HFF-Myc (cell line): Measurements from ENCODE around the gene SEZ6.
A peak's percentile ranks its signal among the peaks of the same experiment; 100 is the strongest.

Experiments used
- DNase-seq: peaks from one replicate; pipeline ENCODE4 v3.0.0-alpha.2; 2011; ENCODE audit warnings: low read depth; ENCODE audit errors: extremely low read depth
- H3K4me3 ChIP-seq: replicated peaks from 2 replicates; pipeline ENCODE4 v1.5.1; 2011; ENCODE audit warnings: low read depth, mild to moderate bottlenecking, control low read depth, low read length
- TF ChIP-seq, protein P1 (sequence below): IDR thresholded peaks from 2 replicates; pipeline ENCODE4 v1.5.1; 2012; ENCODE audit warnings: mild to moderate bottlenecking, low read depth, low read length, control low read depth; ENCODE audit errors: missing control alignments

SEZ6 gene

DNA sequence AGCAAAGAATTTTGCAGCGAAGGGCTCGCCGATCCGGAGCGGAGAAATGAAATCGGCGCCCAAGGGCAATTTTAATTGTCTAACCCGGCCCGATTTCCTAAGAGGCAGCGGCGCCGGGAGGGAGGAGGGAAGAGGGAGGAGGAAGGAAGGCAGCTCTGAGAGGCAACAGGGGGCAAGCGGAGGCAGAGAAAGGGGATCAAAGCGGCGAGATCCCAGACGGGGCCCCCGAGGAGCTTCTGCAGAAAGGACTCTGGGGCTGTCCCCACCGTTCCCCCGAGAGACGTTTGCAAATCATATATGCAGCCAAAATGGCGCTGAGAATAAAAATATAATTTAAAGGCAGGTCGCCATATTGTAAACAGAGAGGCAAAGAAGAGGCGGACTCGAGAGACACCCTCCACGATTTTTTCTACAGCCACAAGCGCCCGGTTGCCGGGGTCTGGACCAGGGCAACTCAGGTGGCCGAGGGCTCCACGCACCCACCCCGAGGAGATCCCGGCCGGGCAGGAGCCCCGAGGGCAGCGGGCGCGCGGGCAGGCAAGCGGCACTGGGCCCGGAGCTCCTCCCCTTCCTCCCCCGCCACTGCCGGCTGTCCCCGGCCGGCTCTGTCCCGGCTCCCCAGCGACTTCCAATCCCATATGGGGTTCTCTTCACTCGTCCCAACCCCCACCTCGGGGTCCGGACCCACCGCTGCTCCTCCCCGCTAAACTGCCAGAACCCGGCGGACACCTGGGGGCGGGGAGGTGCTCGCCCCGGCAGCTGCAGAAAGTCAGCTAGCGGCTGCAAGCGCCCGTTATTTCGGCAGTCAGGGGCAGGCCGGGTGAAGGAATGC lies 56.4 kb downstream of the SEZ6 start:
- DNase-seq, result no peak
- TF ChIP-seq, protein P1, sequence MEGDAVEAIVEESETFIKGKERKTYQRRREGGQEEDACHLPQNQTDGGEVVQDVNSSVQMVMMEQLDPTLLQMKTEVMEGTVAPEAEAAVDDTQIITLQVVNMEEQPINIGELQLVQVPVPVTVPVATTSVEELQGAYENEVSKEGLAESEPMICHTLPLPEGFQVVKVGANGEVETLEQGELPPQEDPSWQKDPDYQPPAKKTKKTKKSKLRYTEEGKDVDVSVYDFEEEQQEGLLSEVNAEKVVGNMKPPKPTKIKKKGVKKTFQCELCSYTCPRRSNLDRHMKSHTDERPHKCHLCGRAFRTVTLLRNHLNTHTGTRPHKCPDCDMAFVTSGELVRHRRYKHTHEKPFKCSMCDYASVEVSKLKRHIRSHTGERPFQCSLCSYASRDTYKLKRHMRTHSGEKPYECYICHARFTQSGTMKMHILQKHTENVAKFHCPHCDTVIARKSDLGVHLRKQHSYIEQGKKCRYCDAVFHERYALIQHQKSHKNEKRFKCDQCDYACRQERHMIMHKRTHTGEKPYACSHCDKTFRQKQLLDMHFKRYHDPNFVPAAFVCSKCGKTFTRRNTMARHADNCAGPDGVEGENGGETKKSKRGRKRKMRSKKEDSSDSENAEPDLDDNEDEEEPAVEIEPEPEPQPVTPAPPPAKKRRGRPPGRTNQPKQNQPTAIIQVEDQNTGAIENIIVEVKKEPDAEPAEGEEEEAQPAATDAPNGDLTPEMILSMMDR, result no peak
- H3K4me3 ChIP-seq, result peak overlapping the region; percentile 86

DNA sequence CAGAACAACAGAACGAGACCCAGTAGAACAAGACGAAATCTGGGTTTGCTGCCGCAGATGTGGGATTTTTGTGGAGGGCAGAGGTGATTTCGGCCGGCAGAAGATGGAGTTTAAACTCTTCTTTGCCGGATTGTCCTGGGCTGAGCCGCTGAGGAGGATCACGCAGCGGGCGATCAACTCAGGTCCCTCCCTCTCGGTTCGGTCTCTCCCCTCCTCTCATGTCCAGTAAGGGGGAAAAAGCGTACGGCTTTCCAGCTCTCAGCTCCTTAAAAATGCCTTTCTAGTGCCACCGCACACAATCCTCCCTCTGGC lies 57.0 kb downstream of the SEZ6 start:
- H3K4me3 ChIP-seq, result peak overlapping the region; percentile 86
- DNase-seq, result no peak
- TF ChIP-seq, protein P1, result no peak

DNA sequence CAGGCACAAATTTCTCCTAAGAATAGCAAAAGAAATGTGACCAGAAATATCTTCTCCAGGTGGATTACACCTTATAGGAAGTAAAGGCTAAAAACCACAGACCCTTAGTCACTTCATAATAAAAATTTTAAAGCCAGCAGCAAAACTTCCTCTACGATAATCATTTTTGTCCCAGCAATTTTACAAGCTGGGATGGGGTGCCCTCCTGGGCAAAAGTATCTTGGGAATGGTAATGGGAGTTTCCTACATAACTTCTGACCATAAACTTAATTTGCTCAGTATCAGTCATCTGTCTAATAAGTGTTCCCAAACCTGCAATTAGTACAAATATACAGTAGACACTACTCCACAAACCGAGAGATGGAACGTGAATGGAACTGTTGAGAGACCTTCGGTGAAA lies 57.5 kb downstream of the SEZ6 start:
- TF ChIP-seq, protein P1, result no peak
- H3K4me3 ChIP-seq, result peak overlapping the region; percentile 86
- no peak for DNase-seq

DNA sequence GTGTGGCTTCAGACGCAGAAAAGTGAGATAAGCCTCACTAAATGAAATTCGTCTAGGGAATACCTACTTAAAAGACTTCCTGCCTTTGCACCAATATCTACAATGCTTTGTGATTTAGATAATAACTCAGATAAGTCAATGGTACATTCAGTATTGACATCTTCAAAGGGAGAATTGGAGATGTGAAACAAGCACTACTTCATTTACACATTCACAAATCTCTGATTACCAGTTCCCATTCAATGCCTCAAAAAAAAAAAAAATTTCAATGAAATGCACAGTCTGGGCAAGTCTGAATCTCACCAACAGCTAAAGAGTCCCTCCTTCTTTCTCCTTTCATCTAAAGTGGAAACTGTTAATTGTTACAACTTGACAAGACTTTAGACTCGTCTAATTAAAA lies 58.2 kb downstream of the SEZ6 start:
- no peak for DNase-seq
- peak overlapping the region; percentile 86; the same call in 1 of the 2 replicates for H3K4me3 ChIP-seq
- TF ChIP-seq, protein P1, result no peak

DNA sequence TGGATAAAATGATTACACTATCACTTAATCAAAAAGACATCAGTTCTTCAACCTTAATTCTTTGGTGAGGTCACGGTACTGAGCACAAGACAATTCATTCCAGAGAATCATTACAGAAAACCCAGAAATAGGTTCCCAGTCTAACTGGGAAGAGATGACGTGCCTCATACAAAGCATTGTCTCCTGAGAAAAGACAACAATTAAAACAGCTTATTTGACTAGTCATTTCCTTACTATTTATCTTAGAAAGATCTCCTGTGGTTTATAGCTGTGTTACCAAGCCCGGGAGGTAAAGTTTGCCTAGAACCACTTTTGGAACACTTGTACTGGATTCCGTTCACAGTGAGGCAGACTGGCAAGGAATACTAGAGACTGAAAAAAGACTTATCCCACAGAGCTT lies 59.6 kb downstream of the SEZ6 start:
- no peak overlapping the region for H3K4me3 ChIP-seq
- no peak for DNase-seq
- TF ChIP-seq, protein P1, result no peak

DNA sequence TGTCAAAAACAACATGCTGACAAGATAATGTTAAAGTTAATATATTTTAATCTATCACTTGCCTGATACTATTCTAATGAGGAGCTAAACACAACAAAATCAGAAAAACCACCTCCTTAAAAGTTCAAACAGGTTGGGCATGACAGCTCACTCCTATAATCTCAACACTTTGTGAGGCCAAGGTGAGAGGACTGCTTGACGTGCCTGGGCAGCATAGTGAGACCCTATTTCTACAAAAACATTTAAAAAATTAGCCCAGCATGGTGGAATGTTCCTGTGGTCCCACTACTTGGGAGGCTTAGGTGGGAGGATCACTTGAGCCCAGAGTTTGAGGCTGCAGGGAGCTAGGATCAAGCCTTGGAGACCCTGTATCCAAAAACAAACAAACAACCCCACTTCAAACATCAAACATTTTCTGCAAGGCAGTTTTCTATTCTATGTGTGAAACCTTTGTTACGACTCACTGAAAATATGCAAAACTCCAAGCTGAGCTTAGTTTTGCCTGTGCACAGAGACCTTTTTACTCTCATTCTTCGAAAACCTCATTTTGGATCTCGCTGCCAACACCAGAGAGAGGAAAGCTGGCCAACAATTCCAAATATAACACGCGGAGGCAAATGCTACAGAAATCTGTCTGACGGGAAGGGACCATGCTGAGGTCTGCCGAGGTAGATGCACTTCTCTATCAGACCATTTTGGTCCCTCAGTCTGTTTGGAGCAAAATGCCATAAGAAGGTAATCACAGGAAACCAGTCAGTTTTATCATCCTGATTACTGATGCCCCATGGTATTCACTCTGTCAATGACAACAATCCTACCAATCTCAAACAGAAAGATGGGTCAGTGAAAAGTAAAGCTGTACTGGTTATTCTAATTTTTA lies 60.7 kb downstream of the SEZ6 start:
- DNase-seq, result no peak
- TF ChIP-seq, protein P1, result no peak
- H3K4me3 ChIP-seq, result no peak overlapping the region
